Measurements from ENCODE around the gene RAB7B.
"Not testable (repeated sequence)": the region's sequence is repeated elsewhere in the genome, so short reads cannot be mapped to it uniquely, and the experiment has no call there.

DNA sequence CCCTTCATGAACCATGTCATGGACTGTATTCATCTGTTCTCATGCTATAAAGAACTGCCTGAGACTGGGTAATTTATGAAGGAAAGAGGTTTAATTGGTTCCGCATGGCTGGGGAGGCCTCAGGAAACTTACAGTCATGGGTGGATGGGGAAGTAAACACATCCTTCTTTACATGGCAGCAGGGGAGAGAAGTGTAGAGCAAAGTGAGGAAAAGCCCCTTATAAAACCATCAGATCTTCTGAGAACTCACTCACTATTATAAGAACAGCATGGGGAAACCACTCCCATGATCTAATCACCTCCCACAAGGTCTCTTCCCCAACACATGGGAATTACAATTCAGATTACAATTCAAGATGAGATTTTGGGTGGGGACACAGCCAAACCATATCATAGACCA is 6.6 kb downstream of the RAB7B start:
- TF ChIP-seq TCFL5 (CRISPR knock-in tag; conservative IDR thresholded peaks at IDR 0.05); ELF4 (CRISPR knock-in tag; IDR thresholded peaks at IDR 0.05); GABPA (tag; conservative IDR thresholded peaks at IDR 0.05; ENCODE audit: low read depth): not testable (repeated sequence)
- TF ChIP-seq, protein P1, sequence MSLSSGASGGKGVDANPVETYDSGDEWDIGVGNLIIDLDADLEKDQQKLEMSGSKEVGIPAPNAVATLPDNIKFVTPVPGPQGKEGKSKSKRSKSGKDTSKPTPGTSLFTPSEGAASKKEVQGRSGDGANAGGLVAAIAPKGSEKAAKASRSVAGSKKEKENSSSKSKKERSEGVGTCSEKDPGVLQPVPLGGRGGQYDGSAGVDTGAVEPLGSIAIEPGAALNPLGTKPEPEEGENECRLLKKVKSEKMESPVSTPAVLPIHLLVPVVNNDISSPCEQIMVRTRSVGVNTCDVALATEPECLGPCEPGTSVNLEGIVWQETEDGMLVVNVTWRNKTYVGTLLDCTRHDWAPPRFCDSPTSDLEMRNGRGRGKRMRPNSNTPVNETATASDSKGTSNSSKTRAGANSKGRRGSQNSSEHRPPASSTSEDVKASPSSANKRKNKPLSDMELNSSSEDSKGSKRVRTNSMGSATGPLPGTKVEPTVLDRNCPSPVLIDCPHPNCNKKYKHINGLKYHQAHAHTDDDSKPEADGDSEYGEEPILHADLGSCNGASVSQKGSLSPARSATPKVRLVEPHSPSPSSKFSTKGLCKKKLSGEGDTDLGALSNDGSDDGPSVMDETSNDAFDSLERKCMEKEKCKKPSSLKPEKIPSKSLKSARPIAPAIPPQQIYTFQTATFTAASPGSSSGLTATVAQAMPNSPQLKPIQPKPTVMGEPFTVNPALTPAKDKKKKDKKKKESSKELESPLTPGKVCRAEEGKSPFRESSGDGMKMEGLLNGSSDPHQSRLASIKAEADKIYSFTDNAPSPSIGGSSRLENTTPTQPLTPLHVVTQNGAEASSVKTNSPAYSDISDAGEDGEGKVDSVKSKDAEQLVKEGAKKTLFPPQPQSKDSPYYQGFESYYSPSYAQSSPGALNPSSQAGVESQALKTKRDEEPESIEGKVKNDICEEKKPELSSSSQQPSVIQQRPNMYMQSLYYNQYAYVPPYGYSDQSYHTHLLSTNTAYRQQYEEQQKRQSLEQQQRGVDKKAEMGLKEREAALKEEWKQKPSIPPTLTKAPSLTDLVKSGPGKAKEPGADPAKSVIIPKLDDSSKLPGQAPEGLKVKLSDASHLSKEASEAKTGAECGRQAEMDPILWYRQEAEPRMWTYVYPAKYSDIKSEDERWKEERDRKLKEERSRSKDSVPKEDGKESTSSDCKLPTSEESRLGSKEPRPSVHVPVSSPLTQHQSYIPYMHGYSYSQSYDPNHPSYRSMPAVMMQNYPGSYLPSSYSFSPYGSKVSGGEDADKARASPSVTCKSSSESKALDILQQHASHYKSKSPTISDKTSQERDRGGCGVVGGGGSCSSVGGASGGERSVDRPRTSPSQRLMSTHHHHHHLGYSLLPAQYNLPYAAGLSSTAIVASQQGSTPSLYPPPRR (CRISPR knock-in tag; IDR thresholded peaks at IDR 0.05; ENCODE audit: borderline replicate concordance): not testable (repeated sequence)
